Measurements from ENCODE around the gene RIMS3. TPM values are rescaled to one million over a fixed set of nuclear protein-coding genes. Genes with fewer than 3 reads are reported as not detected.

Gene RIMS3
- polyA plus RNA-seq, 1 experiment, result 0.33 TPM

- DNase-seq (ENCODE audit: low read depth, low spot score), result no peak
Measured at GRCh38 chr1:40646315-40646714, 19.2 kb downstream of the RIMS3 start.

GRCh38 chr1:40645118-40645680 lies 20.3 kb downstream of the RIMS3 start:
- H3K9me3 ChIP-seq (ENCODE audit: control insufficient read depth, insufficient read depth, low read length), result no peaks in the 10 kb centered on the region; the same call in 1 of the 2 replicates
- CTCF ChIA-PET, result no interaction called here
- H3K27ac ChIP-seq (ENCODE audit: low read depth, low read length), result no peak overlapping the region
- POLR2A ChIA-PET, result no interaction called here
- peaks cover 7% of the 10 kb centered on the region for H3K27me3 ChIP-seq (ENCODE audit: control insufficient read depth, insufficient read depth, low read length)
- no peak for TF ChIP-seq CTCF (IDR thresholded peaks at IDR 0.05; ENCODE audit: low read depth, low read length)
- DNase-seq (ENCODE audit: low read depth, low spot score), result no peak
- H3K4me3 ChIP-seq (ENCODE audit: low read depth, low read length), result no peak overlapping the region

More at GRCh38 chr1:40646315-40646714, 19.2 kb downstream of the RIMS3 start:
- Histone ChIP-seq H3K4me3 (ENCODE audit: low read depth, low read length) (no peak overlapping the region), H3K27ac (ENCODE audit: low read depth, low read length) (no peak overlapping the region), H3K27me3 (ENCODE audit: control insufficient read depth, insufficient read depth, low read length) (peaks cover 2% of the 10 kb centered on the region), H3K9me3 (ENCODE audit: control insufficient read depth, insufficient read depth, low read length) (no peaks in the 10 kb centered on the region; the same call in 1 of the 2 replicates)
- CTCF ChIA-PET, result interaction anchor here (1.3 kb wide), 1 partner anchor 23 kb away, joined by 4 read pairs; no protein-coding TSS in a partner anchor
- POLR2A ChIA-PET, result no interaction called here
- no peak for TF ChIP-seq CTCF (IDR thresholded peaks at IDR 0.05; ENCODE audit: low read depth, low read length)

GRCh38 chr1:40641601-40642242 lies 23.8 kb downstream of the RIMS3 start:
- H3K4me3 ChIP-seq (ENCODE audit: low read depth, low read length), result no peak overlapping the region
- H3K27ac ChIP-seq (ENCODE audit: low read depth, low read length), result no peak overlapping the region
- DNase-seq (ENCODE audit: low read depth, low spot score), result no peak
- no peaks in the 10 kb centered on the region; the same call in 1 of the 2 replicates for H3K9me3 ChIP-seq (ENCODE audit: control insufficient read depth, insufficient read depth, low read length)
- no peak for TF ChIP-seq CTCF (IDR thresholded peaks at IDR 0.05; ENCODE audit: low read depth, low read length)
- ChIA-PET POLR2A (no interaction called here), CTCF (no interaction called here)
- H3K27me3 ChIP-seq (ENCODE audit: control insufficient read depth, insufficient read depth, low read length), result peaks cover 15% of the 10 kb centered on the region

GRCh38 chr1:40640314-40641076 lies 25.0 kb downstream of the RIMS3 start:
- ChIA-PET POLR2A (no interaction called here), CTCF (no interaction called here)
- Histone ChIP-seq H3K27ac (ENCODE audit: low read depth, low read length) (no peak overlapping the region), H3K9me3 (ENCODE audit: control insufficient read depth, insufficient read depth, low read length) (peaks cover 6% of the 10 kb centered on the region; the same call in 1 of the 2 replicates), H3K27me3 (ENCODE audit: control insufficient read depth, insufficient read depth, low read length) (peaks cover 15% of the 10 kb centered on the region), H3K4me3 (ENCODE audit: low read depth, low read length) (no peak overlapping the region)
- no peak for DNase-seq (ENCODE audit: low read depth, low spot score)
- TF ChIP-seq CTCF (IDR thresholded peaks at IDR 0.05; ENCODE audit: low read depth, low read length), result no peak

Measured in AG04450 (cell line).